Choroid plexus epithelial cell (primary cell): ENCODE data around the gene EPHB6.

Experiments
- DNase-seq: peaks from one replicate; pipeline ENCODE4 v3.0.0-alpha.2; 2010; ENCODE audit warnings: low read depth
- H3K4me3 ChIP-seq: 2 replicates; pipeline ENCODE4 v1.5.1; 2011; ENCODE audit warnings: low read depth, mild to moderate bottlenecking, control low read depth, low read length, moderate library complexity
- CTCF ChIP-seq: conservative IDR thresholded peaks from 2 replicates; pipeline ENCODE4 v1.5.1; 2011; ENCODE audit warnings: low read depth, mild to moderate bottlenecking, control low read depth, inconsistent platforms, low read length, moderate library complexity

The EPHB6 gene

GRCh38 chr7:142889816-142890215 lies 34.9 kb downstream of the EPHB6 start:
- no peak for TF ChIP-seq CTCF
- DNase-seq: no peak
- H3K4me3 ChIP-seq: no peak overlapping the region

DNA sequence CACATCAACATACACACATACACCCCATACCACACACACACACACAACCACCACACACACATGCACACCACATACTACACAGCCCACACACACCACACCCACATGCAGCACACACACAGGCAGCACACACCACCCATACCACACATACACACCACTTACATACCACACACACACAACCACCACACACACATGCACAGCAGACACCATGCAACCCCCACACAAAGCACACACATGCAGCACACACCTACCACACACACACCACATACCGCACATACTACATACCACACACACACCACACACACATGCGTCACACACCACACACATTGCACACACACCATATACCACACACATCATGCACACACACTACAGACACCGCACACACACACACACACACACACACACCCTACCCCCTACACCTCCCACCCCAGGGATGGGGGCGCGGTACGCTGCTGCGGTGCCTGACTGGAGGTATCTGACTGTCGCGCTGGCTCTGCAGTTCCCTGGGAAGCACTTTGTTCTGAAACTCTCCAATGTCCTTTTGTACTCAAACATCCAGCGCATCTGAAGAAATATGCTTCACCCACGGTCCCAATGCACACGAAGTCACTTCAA lies 36.1 kb downstream of the EPHB6 start:
- H3K4me3 ChIP-seq: no peak overlapping the region
- TF ChIP-seq CTCF: no peak
- DNase-seq: no peak

- H3K4me3 ChIP-seq: no peak overlapping the region
- DNase-seq: no peak
- no peak for TF ChIP-seq CTCF
Measured at GRCh38 chr7:142891490-142892082, 36.7 kb downstream of the EPHB6 start.

DNA sequence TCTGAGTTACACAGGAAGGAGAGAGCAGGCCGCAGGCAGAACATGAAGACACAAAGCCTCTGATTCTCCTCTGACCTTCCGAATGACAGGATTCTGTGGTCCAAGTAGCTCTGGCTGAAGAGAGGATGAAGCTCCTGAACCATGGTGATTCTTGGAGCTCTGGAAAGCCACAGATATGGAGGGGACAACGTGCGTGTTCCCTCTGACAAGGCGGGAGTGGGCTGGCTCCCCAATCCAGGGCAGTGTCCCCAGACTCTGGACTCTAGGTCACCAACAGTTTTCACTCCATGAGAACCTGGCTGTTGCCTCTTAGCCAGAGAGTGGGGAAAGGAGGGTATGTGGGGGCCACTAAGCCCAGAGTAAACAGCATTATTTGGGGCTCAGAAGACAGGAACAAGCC lies 38.1 kb downstream of the EPHB6 start:
- no peak for DNase-seq
- no peak overlapping the region for H3K4me3 ChIP-seq
- no peak for TF ChIP-seq CTCF

- no peak for TF ChIP-seq CTCF
- no peak overlapping the region for H3K4me3 ChIP-seq
- no peak for DNase-seq
Measured at GRCh38 chr7:142894112-142894984, 39.5 kb downstream of the EPHB6 start.

GRCh38 chr7:142894985-142895593 lies 40.2 kb downstream of the EPHB6 start:
- TF ChIP-seq CTCF: no peak
- no peak overlapping the region for H3K4me3 ChIP-seq
- no peak for DNase-seq
